SK-N-SH (cell line): ENCODE measurements around the gene GALNT18. TPM values are rescaled to one million over a fixed set of nuclear protein-coding genes. Genes with fewer than 3 reads are reported as not detected.

Experiments
- CTCF ChIA-PET: fragments of 300-600, 350-600 bp; formaldehyde crosslinking; extraction: SDS; loops from one replicate; lab custom pipeline; 2021; lab: Yijun Ruan, JAX
- POLR2A ChIA-PET: fragments of 350-600 bp; sonication (Branson Sonifier 250); formaldehyde crosslinking; extraction: SDS; loops from one replicate; lab custom pipeline; 2020; ENCODE audit warnings: antibody characterized with exemption, inconsistent platforms; lab: Yijun Ruan, JAX
- DNase-seq: peaks from one replicate; pipeline ENCODE4 v3.0.0; 2012
- H2AFZ ChIP-seq: fragments of 200-600 bp; sonication (generic); 2 replicates; pipeline ENCODE4 v1.8.1; 2016; ENCODE audit warnings: antibody characterized with exemption, mild to moderate bottlenecking, low read depth
- H3F3A ChIP-seq: fragments of 200-600 bp; sonication (generic); replicated peaks from 2 replicates; pipeline ENCODE3; 2016; ENCODE audit warnings: antibody characterized with exemption, mild to moderate bottlenecking; ENCODE audit not compliant: insufficient read depth
- H3K27ac ChIP-seq, 2 experiments: fragments of 200-500 bp in 1 of 2; fragments of 200-600 bp in 1 of 2; sonication (Bioruptor generic) in 1 of 2; sonication (generic), shearing (Covaris generic) in 1 of 2; 2 replicates each; pipeline versions ENCODE4 v1.5.1 to v1.6.1; 2014 to 2016; ENCODE audit warnings: low read depth in 2 of 2, inconsistent platforms in 1 of 2, low read length in 1 of 2, mild to moderate bottlenecking in 1 of 2, mixed read lengths in 1 of 2
- H3K27me3 ChIP-seq: fragments of 200-600 bp; sonication (generic), shearing (Covaris generic); 2 replicates; pipeline ENCODE4 v1.6.1; 2016; ENCODE audit warnings: mixed run types; ENCODE audit not compliant: insufficient read depth
- H3K36me3 ChIP-seq, 2 experiments: fragments of 200-500 bp in 1 of 2; fragments of 200-600 bp in 1 of 2; sonication (Bioruptor generic) in 1 of 2; sonication (generic) in 1 of 2; replicated peaks in 1 of 2; 2 replicates each; pipeline versions ENCODE3 to v1.5.1; 2014 to 2016; ENCODE audit warnings: low read length in 1 of 2, mild to moderate bottlenecking in 1 of 2; ENCODE audit not compliant: insufficient read depth in 2 of 2, control insufficient read depth in 1 of 2
- H3K4me1 ChIP-seq, 2 experiments: fragments of 200-500 bp in 1 of 2; fragments of 200-600 bp in 1 of 2; sonication (Bioruptor generic) in 1 of 2; sonication (generic), shearing (Covaris generic) in 1 of 2; 2 replicates each; pipeline versions ENCODE4 v1.5.1 to v1.6.1; 2014 to 2016; ENCODE audit warnings: low read depth in 1 of 2, low read length in 1 of 2, mixed run types in 1 of 2; ENCODE audit not compliant: insufficient read depth in 2 of 2, control insufficient read depth in 1 of 2
- H3K4me2 ChIP-seq: fragments of 200-600 bp; sonication (generic), shearing (Covaris generic); 2 replicates; pipeline ENCODE4 v1.6.1; 2017; ENCODE audit warnings: mixed run types
- H3K4me3 ChIP-seq, 2 experiments: fragments of 200-500 bp in 1 of 2; fragments of 200-600 bp in 1 of 2; sonication (Bioruptor generic) in 1 of 2; sonication (generic), shearing (Covaris generic) in 1 of 2; 2 replicates each; pipeline versions ENCODE4 v1.5.1 to v1.8.1; 2014 to 2016; ENCODE audit warnings: low read depth in 2 of 2, inconsistent platforms in 1 of 2, low read length in 1 of 2, mild to moderate bottlenecking in 1 of 2, mixed read lengths in 1 of 2, moderate library complexity in 1 of 2
- H3K79me2 ChIP-seq: fragments of 200-600 bp; sonication (generic); 2 replicates; pipeline ENCODE4 v1.8.1; 2017; ENCODE audit warnings: mild to moderate bottlenecking; ENCODE audit not compliant: insufficient read depth
- H3K9ac ChIP-seq: fragments of 200-600 bp; sonication (generic); 2 replicates; pipeline ENCODE4 v1.6.1; 2017; ENCODE audit warnings: mixed run types
- H3K9me2 ChIP-seq: fragments of 200-600 bp; sonication (generic); 2 replicates; pipeline ENCODE4 v1.6.1; 2017; ENCODE audit warnings: mixed run types
- H3K9me3 ChIP-seq: fragments of 200-600 bp; sonication (generic); 2 replicates; pipeline ENCODE4 v1.6.1; 2017; ENCODE audit warnings: mixed run types, mild to moderate bottlenecking, moderate library complexity
- H4K20me1 ChIP-seq: fragments of 200-600 bp; sonication (generic); 2 replicates; pipeline ENCODE4 v1.6.1; 2017; ENCODE audit warnings: mild to moderate bottlenecking, mixed run types; ENCODE audit not compliant: insufficient read depth
- EP300 ChIP-seq, 2 experiments: IDR thresholded peaks; 2 replicates each; pipeline versions ENCODE4 v1.4.0 to v1.6.1; 2012; ENCODE audit warnings: borderline replicate concordance in 1 of 2, low read depth in 1 of 2, low read length in 1 of 2
- EZH2phosphoT487 ChIP-seq: fragments of 200-600 bp; sonication (generic); IDR thresholded peaks from 2 replicates; pipeline ENCODE4 v1.6.1; 2017; ENCODE audit warnings: low read depth, mixed run types, mild to moderate bottlenecking, antibody characterized with exemption, moderate library complexity, borderline replicate concordance
- FOSL2 ChIP-seq: IDR thresholded peaks from 2 replicates; pipeline ENCODE4 v1.4.0; 2012; ENCODE audit warnings: low read depth, mild to moderate bottlenecking, moderate library complexity, borderline replicate concordance
- FOXM1 ChIP-seq: IDR thresholded peaks from 2 replicates; pipeline ENCODE4 v1.4.0; 2012; ENCODE audit warnings: low read depth, mild to moderate bottlenecking
- GABPA ChIP-seq: IDR thresholded peaks from 2 replicates; pipeline ENCODE4 v1.4.0; 2012; ENCODE audit warnings: low read depth, mild to moderate bottlenecking
- MEF2A ChIP-seq: IDR thresholded peaks from 2 replicates; pipeline ENCODE4 v1.4.0; 2012; ENCODE audit warnings: low read depth, borderline replicate concordance
- MXI1 ChIP-seq: IDR thresholded peaks from 2 replicates; pipeline ENCODE4 v1.6.1; 2012; ENCODE audit warnings: mild to moderate bottlenecking, low read depth, low read length, improper control_type of control experiment
- NFIC ChIP-seq: IDR thresholded peaks from 2 replicates; pipeline ENCODE4 v1.4.0; 2012; ENCODE audit warnings: borderline replicate concordance
- POLR2AphosphoS5 ChIP-seq: IDR thresholded peaks from 2 replicates; pipeline ENCODE4 v1.6.1; 2012; ENCODE audit warnings: low read depth, low read length
- RAD21 ChIP-seq: IDR thresholded peaks from 2 replicates; pipeline ENCODE4 v1.6.1; 2012; ENCODE audit warnings: mild to moderate bottlenecking, low read length
- RCOR1 ChIP-seq: fragments of 150-350 bp; IDR thresholded peaks from 2 replicates; pipeline ENCODE4 v1.6.1; 2017; ENCODE audit warnings: antibody characterized with exemption, low read length
- SIN3A ChIP-seq: IDR thresholded peaks from 2 replicates; pipeline ENCODE4 v1.6.1; 2012; ENCODE audit warnings: low read depth, mild to moderate bottlenecking, low read length, moderate library complexity, borderline replicate concordance
- TAF1 ChIP-seq: IDR thresholded peaks from 2 replicates; pipeline ENCODE4 v1.6.1; 2012; ENCODE audit warnings: low read depth, mild to moderate bottlenecking, low read length, moderate library complexity, borderline replicate concordance
- TCF12 ChIP-seq: IDR thresholded peaks from 2 replicates; pipeline ENCODE4 v1.4.0; 2012
- WGBS: methylation state at CpG from one replicate; pipeline ENCODE4 v1.1.6; 2017; ENCODE audit warnings: low lambda C conversion rate; 5-methylcytosine and 5-hydroxymethylcytosine counted together
- polyA plus RNA-seq, 3 experiments: library from polyadenylated mRNA; depleted of rRNA; stranded (reverse); fragments of >200 nt; gene quantifications; 2 replicates each; pipeline ENCODE4 v1.2.3, GENCODE V29; 2012
- TF ChIP-seq, protein P1 (sequence below): IDR thresholded peaks from 2 replicates; pipeline ENCODE4; 2012
- TF ChIP-seq, protein P2 (sequence below): IDR thresholded peaks from 2 replicates; pipeline ENCODE4 v1.4.0; 2012; ENCODE audit warnings: low read depth, borderline replicate concordance
- TF ChIP-seq, protein P3 (sequence below): IDR thresholded peaks from 2 replicates; pipeline ENCODE4 v1.4.0; 2012; ENCODE audit warnings: low read depth
- TF ChIP-seq, protein P4 (sequence below): IDR thresholded peaks from 2 replicates; pipeline ENCODE4 v1.6.1; 2012; ENCODE audit warnings: mild to moderate bottlenecking, low read depth, low read length, moderate library complexity
- TF ChIP-seq, protein P5 (sequence below): fragments of 150-350 bp; IDR thresholded peaks from 2 replicates; pipeline ENCODE4 v1.6.1; 2017; ENCODE audit warnings: antibody characterized with exemption, low read length, low read depth, borderline replicate concordance

GALNT18 gene
- polyA plus RNA-seq, 1 of the 3 experiments (the other 2 are of a cell fraction): 0.64 TPM

DNA sequence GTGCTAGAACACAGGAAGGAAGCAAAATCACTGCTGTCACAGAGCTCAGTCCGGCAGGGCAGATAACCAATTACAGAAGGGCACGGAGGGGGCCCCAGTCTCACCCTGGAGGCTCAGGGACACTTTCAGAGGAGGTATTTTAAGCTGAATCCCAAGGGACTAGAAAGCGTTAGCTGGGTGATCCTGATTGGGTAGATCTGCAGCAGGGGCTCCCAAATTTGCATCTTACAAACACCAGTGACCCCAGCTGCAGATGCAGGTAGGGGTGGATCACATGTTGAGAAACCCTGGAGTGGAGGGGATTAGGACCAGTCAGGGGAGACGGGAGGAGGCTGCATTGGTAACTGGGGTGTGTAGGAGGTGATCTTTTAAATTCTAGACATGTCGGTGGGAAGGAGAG is 360.2 kb downstream of the GALNT18 start:
- TF ChIP-seq TCF12 (no peak), NFIC (no peak), RCOR1 (no peak), EZH2phosphoT487 (no peak), GABPA (no peak), TAF1 (no peak), FOXM1 (no peak), EP300 (IDR thresholded peaks at IDR 0.05; ENCODE audit: borderline replicate concordance in 1 of 2, low read depth in 1 of 2, low read length in 1 of 2) (no peak), MEF2A (no peak), SIN3A (no peak), POLR2AphosphoS5 (no peak), FOSL2 (no peak), RAD21 (no peak), MXI1 (no peak)
- TF ChIP-seq, protein P1, sequence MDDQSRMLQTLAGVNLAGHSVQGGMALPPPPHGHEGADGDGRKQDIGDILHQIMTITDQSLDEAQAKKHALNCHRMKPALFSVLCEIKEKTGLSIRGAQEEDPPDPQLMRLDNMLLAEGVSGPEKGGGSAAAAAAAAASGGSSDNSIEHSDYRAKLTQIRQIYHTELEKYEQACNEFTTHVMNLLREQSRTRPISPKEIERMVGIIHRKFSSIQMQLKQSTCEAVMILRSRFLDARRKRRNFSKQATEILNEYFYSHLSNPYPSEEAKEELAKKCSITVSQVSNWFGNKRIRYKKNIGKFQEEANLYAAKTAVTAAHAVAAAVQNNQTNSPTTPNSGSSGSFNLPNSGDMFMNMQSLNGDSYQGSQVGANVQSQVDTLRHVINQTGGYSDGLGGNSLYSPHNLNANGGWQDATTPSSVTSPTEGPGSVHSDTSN: no peak
- TF ChIP-seq, protein P2, sequence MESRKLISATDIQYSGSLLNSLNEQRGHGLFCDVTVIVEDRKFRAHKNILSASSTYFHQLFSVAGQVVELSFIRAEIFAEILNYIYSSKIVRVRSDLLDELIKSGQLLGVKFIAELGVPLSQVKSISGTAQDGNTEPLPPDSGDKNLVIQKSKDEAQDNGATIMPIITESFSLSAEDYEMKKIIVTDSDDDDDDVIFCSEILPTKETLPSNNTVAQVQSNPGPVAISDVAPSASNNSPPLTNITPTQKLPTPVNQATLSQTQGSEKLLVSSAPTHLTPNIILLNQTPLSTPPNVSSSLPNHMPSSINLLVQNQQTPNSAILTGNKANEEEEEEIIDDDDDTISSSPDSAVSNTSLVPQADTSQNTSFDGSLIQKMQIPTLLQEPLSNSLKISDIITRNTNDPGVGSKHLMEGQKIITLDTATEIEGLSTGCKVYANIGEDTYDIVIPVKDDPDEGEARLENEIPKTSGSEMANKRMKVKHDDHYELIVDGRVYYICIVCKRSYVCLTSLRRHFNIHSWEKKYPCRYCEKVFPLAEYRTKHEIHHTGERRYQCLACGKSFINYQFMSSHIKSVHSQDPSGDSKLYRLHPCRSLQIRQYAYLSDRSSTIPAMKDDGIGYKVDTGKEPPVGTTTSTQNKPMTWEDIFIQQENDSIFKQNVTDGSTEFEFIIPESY: no peak
- TF ChIP-seq, protein P3, sequence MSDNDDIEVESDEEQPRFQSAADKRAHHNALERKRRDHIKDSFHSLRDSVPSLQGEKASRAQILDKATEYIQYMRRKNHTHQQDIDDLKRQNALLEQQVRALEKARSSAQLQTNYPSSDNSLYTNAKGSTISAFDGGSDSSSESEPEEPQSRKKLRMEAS: no peak
- TF ChIP-seq, protein P4, sequence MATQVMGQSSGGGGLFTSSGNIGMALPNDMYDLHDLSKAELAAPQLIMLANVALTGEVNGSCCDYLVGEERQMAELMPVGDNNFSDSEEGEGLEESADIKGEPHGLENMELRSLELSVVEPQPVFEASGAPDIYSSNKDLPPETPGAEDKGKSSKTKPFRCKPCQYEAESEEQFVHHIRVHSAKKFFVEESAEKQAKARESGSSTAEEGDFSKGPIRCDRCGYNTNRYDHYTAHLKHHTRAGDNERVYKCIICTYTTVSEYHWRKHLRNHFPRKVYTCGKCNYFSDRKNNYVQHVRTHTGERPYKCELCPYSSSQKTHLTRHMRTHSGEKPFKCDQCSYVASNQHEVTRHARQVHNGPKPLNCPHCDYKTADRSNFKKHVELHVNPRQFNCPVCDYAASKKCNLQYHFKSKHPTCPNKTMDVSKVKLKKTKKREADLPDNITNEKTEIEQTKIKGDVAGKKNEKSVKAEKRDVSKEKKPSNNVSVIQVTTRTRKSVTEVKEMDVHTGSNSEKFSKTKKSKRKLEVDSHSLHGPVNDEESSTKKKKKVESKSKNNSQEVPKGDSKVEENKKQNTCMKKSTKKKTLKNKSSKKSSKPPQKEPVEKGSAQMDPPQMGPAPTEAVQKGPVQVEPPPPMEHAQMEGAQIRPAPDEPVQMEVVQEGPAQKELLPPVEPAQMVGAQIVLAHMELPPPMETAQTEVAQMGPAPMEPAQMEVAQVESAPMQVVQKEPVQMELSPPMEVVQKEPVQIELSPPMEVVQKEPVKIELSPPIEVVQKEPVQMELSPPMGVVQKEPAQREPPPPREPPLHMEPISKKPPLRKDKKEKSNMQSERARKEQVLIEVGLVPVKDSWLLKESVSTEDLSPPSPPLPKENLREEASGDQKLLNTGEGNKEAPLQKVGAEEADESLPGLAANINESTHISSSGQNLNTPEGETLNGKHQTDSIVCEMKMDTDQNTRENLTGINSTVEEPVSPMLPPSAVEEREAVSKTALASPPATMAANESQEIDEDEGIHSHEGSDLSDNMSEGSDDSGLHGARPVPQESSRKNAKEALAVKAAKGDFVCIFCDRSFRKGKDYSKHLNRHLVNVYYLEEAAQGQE: no peak
- TF ChIP-seq, protein P5, sequence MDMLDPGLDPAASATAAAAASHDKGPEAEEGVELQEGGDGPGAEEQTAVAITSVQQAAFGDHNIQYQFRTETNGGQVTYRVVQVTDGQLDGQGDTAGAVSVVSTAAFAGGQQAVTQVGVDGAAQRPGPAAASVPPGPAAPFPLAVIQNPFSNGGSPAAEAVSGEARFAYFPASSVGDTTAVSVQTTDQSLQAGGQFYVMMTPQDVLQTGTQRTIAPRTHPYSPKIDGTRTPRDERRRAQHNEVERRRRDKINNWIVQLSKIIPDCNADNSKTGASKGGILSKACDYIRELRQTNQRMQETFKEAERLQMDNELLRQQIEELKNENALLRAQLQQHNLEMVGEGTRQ: no peak
- TF ChIP-seq, all 33 proteins: peak for 0
- Histone ChIP-seq H2AFZ (no peak overlapping the region), H3K9ac (no peak overlapping the region), H3K27ac (no peak overlapping the region), H3K36me3 (no peaks in the 10 kb centered on the region), H3K9me2 (no peaks in the 10 kb centered on the region), H3K79me2 (no peaks in the 10 kb centered on the region), H3K4me3 (no peak overlapping the region), H3K27me3 (no peaks in the 10 kb centered on the region), H4K20me1 (no peaks in the 10 kb centered on the region), H3K4me2 (no peak overlapping the region), H3F3A (no peaks in the 10 kb centered on the region), H3K9me3 (no peaks in the 10 kb centered on the region), H3K4me1 (peaks cover 0 to 8% of the 10 kb centered on the region in 2 experiments; a peak in 1 of 4 replicates)
- WGBS: 29% methylated on average over 4 of the region's 5 CpGs
- no peak for DNase-seq
- ChIA-PET CTCF (interaction anchor here (1.2 kb wide), 1 partner anchor 11 kb away, joined by 3 read pairs; no protein-coding TSS in a partner anchor), POLR2A (no interaction called here)
